KMS-11 (cell line): Measurements from ENCODE around the gene SFXN2.
"Not testable (repeated sequence)": the region's sequence is repeated elsewhere in the genome, so short reads cannot be mapped to it uniquely, and the experiment has no call there.

Experiments used
- H2AFZ ChIP-seq: fragments of 200-600 bp; sonication (generic); 2 replicates; pipeline ENCODE4 v1.6.1; 2016; ENCODE audit warnings: antibody characterized with exemption, mixed run types, low read depth
- H3K27ac ChIP-seq: fragments of 200-600 bp; sonication (generic); 2 replicates; pipeline ENCODE4 v1.6.1; 2016; ENCODE audit warnings: mild to moderate bottlenecking, mixed run types
- H3K27me3 ChIP-seq: fragments of 200-600 bp; sonication (generic); 2 replicates; pipeline ENCODE4 v1.6.1; 2017; ENCODE audit warnings: mild to moderate bottlenecking, low read depth, mixed run types, moderate library complexity; ENCODE audit not compliant: insufficient read depth
- H3K36me3 ChIP-seq: fragments of 200-600 bp; sonication (generic); 2 replicates; pipeline ENCODE4 v1.6.1; 2017; ENCODE audit warnings: mild to moderate bottlenecking, mixed run types; ENCODE audit not compliant: insufficient read depth
- H3K4me1 ChIP-seq: fragments of 200-600 bp; sonication (generic); 2 replicates; pipeline ENCODE4 v1.6.1; 2016; ENCODE audit warnings: mild to moderate bottlenecking, low read depth, mixed run types; ENCODE audit not compliant: poor library complexity, severe bottlenecking
- H3K4me2 ChIP-seq: fragments of 200-600 bp; sonication (generic); 2 replicates; pipeline ENCODE4 v1.7.0; 2016; ENCODE audit warnings: mild to moderate bottlenecking, mixed run types
- H3K4me3 ChIP-seq: fragments of 200-600 bp; sonication (generic); IDR thresholded peaks from 2 replicates; pipeline ENCODE4 v1.6.1; 2017; ENCODE audit warnings: low read depth, low read length, mixed read lengths; ENCODE audit not compliant: insufficient read depth
- H3K79me2 ChIP-seq: fragments of 200-600 bp; sonication (generic); 2 replicates; pipeline ENCODE4 v1.6.1; 2016; ENCODE audit warnings: low read depth, mixed run types; ENCODE audit not compliant: insufficient read depth
- H3K9ac ChIP-seq: fragments of 200-600 bp; sonication (generic); 2 replicates; pipeline ENCODE4 v1.6.1; 2016; ENCODE audit warnings: mild to moderate bottlenecking, mixed run types
- H4K20me1 ChIP-seq: fragments of 200-600 bp; sonication (generic); 2 replicates; pipeline ENCODE4 v1.6.1; 2016; ENCODE audit warnings: mild to moderate bottlenecking, mixed run types; ENCODE audit not compliant: insufficient read depth
- TF ChIP-seq, protein P1 (sequence below): fragments of 200-600 bp; sonication (generic); conservative IDR thresholded peaks from 2 replicates; pipeline ENCODE4 v1.6.1; 2017; ENCODE audit warnings: low read depth, mild to moderate bottlenecking, antibody characterized with exemption, low read length, moderate library complexity, mixed read lengths

Gene SFXN2, protein sequence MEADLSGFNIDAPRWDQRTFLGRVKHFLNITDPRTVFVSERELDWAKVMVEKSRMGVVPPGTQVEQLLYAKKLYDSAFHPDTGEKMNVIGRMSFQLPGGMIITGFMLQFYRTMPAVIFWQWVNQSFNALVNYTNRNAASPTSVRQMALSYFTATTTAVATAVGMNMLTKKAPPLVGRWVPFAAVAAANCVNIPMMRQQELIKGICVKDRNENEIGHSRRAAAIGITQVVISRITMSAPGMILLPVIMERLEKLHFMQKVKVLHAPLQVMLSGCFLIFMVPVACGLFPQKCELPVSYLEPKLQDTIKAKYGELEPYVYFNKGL

DNA sequence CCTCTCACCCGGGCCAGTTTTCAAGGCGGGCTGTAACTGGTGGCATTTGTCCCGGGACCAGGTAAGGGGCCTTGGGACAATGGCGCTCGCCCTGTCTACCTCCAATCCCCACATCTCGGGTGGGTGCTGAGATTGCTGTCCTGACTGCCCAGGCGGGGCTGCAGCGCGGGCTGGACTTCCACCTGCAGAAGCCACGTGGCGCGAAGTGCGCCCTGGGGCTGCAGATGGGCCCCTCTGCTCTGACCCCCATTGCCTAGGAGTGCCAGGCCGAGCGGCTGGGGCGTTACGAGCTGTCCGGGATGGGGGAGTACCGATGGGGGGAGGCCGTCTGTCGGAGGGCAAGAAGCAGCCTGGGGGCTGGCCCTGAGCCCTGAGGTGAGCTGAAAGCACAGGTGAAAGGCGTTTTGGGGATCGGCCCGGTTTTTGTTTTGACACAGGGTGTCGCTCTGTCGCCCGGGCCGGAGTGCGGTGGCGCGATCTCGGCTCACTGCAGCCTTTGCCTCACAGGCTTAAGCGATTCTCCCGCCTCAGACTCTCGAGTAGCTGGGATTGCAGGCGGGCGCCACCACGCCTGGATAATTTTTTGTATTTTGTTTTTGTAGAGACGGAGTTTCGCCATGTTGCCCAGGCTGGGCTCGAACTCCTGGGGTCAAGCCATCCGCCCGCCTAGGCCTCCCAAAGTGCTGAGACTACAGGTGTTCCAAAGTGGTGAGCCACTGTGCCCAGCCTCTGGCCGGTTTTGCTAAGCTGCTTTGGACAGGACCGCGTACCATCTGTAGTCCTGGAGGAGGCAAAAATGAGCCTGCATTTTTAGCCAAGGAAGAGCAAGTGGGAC lies at the start of gene SFXN2:
Gene SFXN2, plus strand, starts transcription at position 16 of the 835 bp plus-strand sequence. CDS start 12,001 bp downstream, outside the sequence.
- H2AFZ ChIP-seq = peak within 1 kb of the TSS; percentile 94
- TF ChIP-seq, protein P1, sequence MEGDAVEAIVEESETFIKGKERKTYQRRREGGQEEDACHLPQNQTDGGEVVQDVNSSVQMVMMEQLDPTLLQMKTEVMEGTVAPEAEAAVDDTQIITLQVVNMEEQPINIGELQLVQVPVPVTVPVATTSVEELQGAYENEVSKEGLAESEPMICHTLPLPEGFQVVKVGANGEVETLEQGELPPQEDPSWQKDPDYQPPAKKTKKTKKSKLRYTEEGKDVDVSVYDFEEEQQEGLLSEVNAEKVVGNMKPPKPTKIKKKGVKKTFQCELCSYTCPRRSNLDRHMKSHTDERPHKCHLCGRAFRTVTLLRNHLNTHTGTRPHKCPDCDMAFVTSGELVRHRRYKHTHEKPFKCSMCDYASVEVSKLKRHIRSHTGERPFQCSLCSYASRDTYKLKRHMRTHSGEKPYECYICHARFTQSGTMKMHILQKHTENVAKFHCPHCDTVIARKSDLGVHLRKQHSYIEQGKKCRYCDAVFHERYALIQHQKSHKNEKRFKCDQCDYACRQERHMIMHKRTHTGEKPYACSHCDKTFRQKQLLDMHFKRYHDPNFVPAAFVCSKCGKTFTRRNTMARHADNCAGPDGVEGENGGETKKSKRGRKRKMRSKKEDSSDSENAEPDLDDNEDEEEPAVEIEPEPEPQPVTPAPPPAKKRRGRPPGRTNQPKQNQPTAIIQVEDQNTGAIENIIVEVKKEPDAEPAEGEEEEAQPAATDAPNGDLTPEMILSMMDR = no peak; the same call in 1 of the 2 replicates
- H3K4me2 ChIP-seq = peak within 1 kb of the TSS; percentile 92
- H3K4me1 ChIP-seq = peaks cover 44% of the 10 kb centered on the region
- no peaks in the 10 kb centered on the region for H3K27me3 ChIP-seq
- H3K4me3 ChIP-seq = no peak within 1 kb of the TSS
- no peaks in the 10 kb centered on the region for H3K36me3 ChIP-seq
- peak within 1 kb of the TSS; percentile 71 for H3K27ac ChIP-seq
- H3K79me2 ChIP-seq = peaks cover 34% of the 10 kb centered on the region
- peak within 1 kb of the TSS; percentile 77 for H3K9ac ChIP-seq
- H4K20me1 ChIP-seq = no peaks in the 10 kb centered on the region

DNA sequence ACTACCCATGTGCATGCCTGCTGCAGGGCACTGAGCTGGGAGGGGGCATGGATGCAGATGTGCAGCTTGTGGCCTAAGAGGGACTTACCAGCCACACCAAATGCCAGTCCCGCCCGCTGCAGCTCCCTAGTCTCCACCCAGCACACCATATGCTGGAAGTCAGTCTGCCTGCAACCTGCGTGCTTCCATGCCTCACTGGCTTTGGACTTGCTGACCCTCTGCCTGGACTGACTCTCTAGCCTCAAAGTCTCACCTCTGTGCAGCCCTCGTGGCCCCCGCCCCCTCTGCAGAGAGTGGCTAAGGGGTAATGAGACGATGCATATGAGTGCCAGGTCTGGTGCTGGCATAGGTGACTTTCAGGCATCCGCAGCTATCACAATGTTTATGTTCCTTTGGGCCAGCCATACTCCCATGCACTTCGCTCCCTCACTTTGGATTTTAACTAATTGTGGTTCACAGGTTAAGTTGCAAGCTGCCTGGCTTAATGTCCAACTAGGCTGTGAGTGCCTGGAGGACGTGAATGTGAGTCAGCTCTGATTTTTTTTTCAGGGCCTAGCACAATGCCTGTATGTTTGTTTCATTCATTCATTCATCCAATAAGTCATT lies 48.4 kb upstream of the SFXN2 start:
- Histone ChIP-seq H3K27me3 (no peaks in the 10 kb centered on the region), H3K9ac (no peak overlapping the region), H3K79me2 (no peaks in the 10 kb centered on the region), H3K36me3 (no peaks in the 10 kb centered on the region), H4K20me1 (no peaks in the 10 kb centered on the region), H3K27ac (no peak overlapping the region), H2AFZ (no peak overlapping the region), H3K4me1 (peaks cover 26% of the 10 kb centered on the region), H3K4me2 (no peak overlapping the region), H3K4me3 (no peak overlapping the region)
- TF ChIP-seq, protein P1 = no peak

DNA sequence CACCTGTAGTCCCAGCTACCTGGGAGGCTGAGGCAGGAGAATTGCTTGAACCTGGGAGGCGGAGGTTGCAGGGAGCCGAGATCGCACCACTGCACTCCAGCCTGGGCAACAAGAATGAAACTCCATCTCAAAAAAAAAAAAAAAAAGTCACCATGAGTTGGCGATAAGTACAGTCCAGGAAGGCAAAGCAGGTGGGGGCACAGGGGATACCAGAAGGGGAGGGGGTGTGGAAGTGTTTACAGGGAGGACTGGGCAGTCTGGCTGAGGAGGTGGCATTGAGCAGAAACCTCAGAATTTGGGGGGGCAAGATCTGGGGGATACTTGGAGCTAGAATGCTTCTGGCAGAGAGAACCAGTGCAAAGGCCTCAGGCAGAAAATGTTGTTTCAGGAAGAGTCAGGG lies 47.0 kb upstream of the SFXN2 start:
- H3K4me2 ChIP-seq, H3K79me2 ChIP-seq, H3K27me3 ChIP-seq, H3K36me3 ChIP-seq, H3K4me3 ChIP-seq, H3K27ac ChIP-seq, H3K9ac ChIP-seq, H2AFZ ChIP-seq, H4K20me1 ChIP-seq: not testable (repeated sequence)
- H3K4me1 ChIP-seq = peaks cover 15% of the 10 kb centered on the region

DNA sequence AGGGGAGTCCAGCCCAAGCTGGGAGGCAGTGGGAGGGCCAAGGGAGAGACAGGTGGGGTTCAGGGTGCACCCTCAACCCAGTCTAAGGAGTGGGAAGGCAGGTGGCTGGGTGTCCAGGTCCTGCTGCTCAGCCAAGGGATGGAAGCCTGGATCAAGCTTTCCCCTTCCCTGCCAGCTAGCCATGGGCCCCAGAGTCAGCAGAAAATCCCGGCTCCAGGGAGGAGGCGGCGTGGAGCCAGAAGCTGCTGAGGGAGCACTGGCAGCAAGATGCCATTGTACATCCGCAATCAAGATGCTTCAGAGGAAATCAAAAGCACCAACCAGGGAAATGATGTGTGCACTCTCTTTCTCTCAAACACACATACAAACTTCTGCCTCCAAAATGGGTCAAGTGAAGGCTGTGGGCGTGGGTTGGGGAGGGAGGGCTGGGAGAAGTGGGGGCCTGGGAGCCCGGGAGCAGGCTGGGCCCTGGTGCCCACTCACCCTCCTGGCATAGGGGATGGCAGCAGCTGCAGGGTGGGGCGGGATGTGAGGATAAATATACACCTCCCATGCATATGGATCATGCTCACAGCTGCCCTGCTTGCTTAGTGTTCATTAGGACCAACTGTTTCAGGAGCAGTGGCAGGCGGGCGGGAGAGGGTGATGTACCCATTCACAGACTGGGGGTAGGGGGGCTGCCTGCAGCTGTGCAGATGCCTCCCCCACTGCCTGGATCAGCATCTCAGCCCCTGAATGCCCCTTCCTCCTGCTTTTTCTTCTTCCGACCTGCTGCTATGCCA lies 45.9 kb upstream of the SFXN2 start:
- no peak overlapping the region for H3K9ac ChIP-seq
- H3K4me1 ChIP-seq = peaks cover 16% of the 10 kb centered on the region
- H3K79me2 ChIP-seq = no peaks in the 10 kb centered on the region
- no peaks in the 10 kb centered on the region for H4K20me1 ChIP-seq
- no peak overlapping the region for H3K4me3 ChIP-seq
- TF ChIP-seq, protein P1 = no peak
- no peaks in the 10 kb centered on the region for H3K36me3 ChIP-seq
- no peak overlapping the region for H3K4me2 ChIP-seq
- H2AFZ ChIP-seq = no peak overlapping the region
- no peaks in the 10 kb centered on the region for H3K27me3 ChIP-seq
- no peak overlapping the region for H3K27ac ChIP-seq
